HG03521 (cell line): ENCODE results near the gene DEFB114.
"Not testable (repeated sequence)": the region's sequence is repeated elsewhere in the genome, so short reads cannot be mapped to it uniquely, and the experiment has no call there.

ENCODE experiments used
- ATAC-seq: cut with Tn5 transposase; IDR thresholded peaks from one replicate; pipeline ENCODE4 v1.9.1; 2021; ENCODE audit warnings: mild to moderate bottlenecking, moderate library complexity; ENCODE audit not compliant: unreplicated experiment

DEFB114 gene, protein sequence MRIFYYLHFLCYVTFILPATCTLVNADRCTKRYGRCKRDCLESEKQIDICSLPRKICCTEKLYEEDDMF

DNA sequence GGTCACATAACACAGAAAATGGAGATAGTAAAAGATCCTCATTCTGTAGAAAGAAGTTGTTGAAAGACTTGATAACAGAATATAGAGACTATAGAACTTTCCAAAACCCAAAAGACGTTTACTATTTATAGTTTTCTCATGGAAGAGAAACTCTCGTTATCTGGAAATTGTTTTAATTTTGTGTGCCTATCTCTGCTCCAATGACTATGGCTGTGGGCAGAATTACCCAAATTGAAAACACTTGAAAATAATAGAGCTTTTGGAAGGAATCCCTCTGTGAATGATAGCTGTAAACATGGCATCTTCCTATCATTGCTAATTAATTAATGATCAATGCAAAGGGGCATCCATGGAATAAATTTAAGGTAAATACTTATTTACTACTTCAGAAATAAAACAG, at the start of gene DEFB114:
DEFB114 (minus strand) TSS at position 101 of the 400 bp plus-strand sequence; CDS start at position 42, 59 bp downstream.
- ATAC-seq: no peak

DNA sequence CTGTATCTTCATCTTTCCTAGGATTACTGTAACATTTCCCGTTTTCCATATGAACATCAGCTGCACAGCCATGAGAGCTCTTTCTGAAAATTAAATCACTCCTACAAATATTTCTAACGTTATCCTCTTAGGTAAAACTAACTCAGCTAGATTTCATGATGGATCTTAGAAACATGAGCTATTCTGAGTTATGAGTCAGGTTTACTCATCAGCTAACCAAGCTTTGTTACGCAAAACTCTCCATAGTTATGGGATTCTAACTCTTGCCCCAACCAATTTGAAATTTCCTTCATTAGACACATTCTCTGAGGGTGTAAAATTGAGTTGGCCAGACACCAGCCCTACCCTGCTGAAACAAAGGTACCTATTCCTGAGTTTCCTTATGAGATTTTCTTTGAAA, 43.9 kb upstream of the DEFB114 start:
- ATAC-seq: no peak

DNA sequence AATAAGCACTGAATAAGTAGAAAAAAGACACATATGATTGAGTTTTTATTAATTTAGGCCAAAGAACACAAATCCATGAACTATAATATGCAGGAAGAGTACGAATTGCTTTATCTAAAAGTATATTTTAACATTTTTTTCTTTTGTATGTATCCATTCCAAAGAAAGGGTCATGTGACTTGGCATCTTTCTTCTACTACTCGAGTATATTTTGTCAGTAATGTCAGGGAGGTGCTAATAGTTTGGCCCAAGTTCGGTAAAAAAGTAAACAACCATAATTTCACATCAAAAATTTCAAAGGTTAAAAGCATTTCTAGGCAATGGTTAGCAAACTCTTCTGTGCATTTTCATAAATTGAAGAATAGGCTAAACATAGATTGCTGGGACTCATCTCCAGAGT, 39.2 kb upstream of the DEFB114 start:
- no peak for ATAC-seq

DNA sequence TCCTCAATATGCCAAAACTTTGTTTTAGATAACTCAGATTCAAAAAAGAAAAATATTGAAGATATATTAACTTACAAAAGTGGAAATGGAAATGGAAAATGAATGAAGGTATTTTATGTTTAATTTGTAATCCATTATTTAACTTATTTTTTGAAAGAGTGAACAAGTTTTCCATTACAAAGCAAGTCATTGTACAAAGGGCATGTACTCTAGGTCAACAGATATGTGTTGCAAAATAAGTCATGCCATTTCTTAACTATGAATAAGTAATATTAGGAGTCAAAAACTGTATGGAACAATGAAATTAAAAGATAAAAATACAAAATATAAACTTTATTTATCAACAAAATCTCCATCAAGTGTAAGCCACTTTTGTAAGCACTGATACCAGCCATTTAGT, 31.3 kb upstream of the DEFB114 start:
- ATAC-seq: no peak

DNA sequence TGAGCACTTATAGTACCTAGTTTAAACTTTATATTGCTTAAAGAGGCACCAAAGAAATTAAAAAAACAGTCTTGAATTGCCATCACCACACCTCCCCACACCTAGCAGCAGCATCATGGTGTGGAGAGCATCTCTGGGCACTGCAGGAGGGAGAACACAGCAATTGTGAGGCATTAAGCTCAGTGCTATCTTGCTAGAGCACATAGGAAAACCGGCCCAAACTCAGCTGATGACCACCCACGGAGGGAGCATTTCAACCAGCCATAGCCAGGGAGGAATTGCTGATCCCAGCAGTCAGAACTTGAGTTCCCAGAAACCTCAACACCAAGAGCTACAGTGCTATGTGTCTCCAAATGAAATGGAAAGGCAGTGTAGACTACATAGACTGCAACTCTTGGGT, 24.9 kb upstream of the DEFB114 start:
- ATAC-seq: no peak

DNA sequence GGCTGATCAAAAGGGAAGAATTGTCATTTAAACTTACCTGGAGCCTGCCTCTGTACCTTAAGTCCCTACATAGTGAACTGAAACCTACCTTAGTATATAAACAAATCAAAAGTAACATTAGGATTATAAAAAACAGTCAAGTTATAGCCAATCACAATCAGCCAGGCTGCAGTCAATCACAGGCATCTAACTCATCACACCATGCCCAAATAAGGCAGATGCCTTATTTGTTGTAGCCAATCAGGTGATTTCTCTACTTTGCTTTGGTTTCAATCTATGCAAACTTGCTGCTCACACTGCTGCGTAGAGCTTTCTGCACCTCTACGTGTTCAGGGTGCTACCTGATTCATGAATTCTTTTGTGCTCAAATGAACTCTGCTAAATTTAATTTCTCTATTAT, 23.8 kb upstream of the DEFB114 start:
- no peak for ATAC-seq

DNA sequence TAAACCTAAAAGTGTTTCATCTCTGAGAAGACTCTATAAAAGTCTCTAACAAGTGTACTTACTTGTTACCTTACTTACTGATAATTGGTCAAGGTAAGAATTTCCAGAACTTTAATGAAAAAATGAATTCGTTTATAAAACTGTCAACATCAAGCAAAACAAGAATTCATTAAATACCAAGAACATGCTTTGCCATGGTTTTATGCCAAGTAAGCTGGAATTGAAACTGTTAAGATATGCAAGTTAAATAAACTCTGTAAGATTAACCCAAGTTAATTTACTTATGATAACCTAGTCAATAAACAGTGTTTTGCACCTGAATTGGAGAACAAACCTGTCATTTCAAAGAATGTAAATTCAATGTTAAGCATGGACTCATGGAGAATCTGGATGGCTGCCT, 22.6 kb upstream of the DEFB114 start:
- no peak for ATAC-seq

DNA sequence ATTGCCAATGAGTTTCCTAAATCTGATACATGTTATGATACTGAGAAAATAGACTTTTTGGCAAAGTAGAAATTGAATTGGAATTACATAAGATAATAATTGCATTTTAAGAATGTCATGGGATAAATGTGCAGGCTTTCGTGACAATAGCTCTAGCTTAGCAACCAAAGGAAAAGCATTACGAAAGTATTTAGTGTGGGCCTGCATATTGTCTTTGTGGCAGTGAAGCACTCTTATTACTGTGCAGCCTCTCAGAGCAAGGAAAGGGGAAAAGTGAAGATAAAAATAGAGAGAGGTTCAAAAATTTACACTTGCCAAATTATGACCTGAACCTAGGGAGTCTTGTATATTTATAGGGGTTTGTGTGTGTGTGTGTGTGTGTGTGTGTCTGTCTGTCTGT, 18.1 kb upstream of the DEFB114 start:
- no peak for ATAC-seq

DNA sequence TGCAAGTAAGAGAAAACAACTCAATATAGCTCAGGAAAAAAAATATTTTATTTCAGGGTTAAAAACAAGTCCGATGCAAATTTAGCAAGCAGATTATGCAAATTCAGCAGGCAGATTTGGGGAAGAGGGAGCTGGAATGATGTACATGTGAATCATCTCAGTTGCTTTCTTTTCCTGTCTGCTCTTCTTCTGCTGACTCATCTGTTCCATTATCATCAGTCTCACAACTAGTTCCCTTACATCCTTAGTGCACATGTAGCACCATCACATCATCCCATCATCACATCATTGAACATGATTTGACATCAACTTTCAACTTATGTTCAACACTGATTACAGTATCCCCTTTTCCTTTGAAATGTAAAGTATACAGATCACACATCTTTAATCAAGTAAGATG, 16.9 kb upstream of the DEFB114 start:
- ATAC-seq: no peak

DNA sequence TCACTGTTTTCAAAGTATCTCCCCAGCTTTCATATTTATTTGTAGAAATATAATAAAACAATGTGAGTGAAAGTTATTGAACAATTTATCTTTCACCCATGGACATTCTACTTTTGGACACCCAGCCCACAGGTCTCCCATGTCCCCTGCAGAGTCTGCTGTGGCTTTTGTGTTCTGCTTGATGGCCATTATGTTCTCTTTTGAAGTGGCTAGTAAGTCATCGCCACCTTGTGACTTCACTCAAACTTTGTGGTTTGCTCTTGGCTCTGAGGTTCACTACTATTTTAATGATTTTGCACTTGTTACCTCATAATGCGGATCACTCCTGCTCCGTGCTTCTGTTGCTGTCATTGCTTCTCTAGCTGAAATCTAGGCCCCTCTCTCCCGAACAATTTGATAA, 15.6 kb upstream of the DEFB114 start:
- ATAC-seq: no peak

DNA sequence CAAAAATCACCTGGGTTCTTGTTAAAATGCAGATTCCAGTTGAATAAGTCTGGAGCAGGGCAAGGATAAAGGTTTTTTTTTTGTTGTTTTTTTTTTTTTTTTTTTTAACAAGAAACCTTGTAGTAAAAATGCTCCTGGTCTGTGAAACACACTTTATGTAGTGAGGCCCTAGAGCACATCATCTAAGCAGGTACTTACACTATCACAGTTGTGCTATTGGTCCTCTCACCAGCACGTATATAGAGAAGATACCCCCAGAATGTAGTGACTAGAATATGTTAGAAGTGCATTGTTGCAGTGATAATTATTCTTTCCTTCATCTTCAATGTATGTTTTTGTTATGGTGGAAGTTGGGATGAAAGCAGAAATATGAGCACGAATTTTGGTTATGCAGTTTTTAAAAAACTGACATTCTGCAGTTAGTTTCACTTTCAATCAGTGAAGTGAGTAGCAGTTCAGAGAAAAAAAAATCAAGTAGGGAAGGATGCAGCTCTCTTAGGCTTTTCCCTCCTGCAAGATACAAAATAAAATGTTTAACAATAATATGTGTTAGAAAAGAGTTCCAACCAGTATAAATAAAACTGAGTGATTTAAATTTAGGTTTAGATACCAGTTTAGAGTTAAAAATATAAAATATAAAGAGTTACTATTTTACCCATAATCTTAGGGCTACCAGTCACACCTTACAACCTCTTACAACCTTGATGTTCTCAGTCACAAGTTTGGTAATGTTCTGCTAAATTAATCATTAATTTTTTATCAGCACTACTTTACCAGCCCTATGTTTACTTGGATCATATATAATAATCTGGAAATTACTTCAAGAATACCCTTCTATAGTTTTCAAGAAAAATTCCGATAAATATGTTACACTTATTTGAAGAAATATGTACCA, 14.6 kb upstream of the DEFB114 start:
- ATAC-seq: no peak

DNA sequence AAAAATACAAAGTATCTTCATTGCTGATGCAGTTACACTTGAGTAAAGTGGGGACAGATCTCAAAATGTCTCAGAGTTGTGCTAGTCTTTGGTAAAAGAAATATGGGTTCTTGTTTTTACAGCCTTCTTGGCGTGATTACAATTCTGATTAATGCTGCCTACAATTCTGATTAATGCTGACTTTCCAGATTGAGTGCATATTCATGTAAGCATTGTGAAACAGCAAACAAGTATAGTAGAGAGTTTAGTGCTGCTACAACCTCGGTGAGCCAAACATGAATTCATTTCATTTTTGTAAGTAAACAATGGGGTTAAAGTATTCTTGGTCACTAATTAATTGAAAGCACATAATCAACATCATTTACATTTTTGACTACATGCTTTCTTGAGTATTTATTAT, 5.6 kb upstream of the DEFB114 start, which contains the start of gene DEFB113:
DEFB113 (minus strand) TSS at position 21 of the 400 bp plus-strand sequence; CDS start at position 21, 0 bp downstream.
- no peak for ATAC-seq

DNA sequence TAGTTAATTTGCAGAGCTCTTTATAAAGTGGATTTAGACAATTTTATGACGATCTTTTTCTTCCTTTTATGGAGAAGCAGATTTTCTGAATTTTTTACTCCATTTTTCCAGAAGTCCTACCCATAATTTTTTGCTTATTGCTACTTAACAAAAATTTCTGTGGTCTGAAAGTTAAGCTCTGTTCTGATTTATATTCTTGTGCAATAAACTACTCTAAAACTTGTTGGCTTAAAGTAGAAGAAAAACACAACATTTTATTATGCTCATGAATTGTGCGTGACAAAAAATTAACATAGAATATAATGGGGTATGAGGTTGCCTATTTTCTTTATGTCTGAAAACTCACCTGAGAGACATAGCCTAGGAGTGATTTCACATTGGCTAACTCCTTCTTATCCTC, 2.9 kb upstream of the DEFB114 start:
- no peak for ATAC-seq

DNA sequence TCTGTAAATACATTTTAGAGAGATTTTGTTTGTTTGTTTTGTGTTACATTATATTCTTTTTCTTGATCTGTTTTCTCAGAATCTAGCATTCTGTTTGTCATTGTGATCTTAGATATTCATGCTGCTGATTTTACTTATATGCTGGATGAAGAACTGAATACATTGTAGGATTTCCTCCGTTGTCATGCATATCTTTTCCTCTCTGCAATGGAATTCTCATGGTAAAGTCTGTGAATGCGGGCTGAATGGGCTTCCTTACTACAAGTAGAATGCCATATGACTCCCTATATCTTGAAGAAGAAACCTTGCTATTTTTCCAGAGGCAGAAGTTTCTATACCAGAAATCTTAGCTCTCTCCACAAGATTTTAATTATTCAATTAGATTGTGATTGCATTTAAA, 2.4 kb upstream of the DEFB114 start:
- no peak for ATAC-seq

DNA sequence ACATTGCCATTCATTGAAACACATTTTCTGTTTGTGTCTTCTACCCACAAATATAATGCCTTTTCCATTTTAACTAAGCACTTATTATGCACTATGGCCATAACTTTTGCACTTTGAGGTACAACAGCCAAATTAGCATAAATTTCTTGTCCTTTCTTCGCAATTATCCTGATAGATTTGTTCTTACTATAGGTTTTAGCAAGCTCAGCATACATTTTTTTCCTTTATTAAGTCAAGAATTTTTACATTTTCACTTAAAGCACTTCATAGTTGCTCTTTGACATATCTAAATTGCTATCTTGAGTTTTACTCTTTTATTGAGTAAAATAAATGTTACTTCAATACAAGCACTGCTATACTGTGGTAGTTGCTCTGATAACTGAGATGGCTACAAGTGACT, 5.8 kb downstream of the DEFB114 start:
- no peak for ATAC-seq

DNA sequence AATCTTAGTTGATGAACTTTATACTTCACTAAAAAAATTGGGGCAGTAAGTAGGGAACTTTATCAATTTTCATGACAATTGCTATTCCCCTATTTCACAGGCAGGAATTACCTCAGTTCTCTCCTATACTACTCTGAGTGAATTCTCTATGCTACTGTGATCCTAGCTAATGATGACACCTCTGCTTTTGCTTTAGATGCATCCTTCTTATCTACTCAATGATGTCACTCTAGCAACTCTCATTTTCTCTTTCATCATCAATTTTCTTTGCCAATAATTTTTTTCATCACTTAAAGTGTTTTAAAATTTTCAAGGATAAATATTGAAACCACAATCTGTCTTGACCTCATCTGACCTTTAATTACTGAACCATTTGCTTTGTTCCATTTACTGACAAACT, 8.1 kb downstream of the DEFB114 start:
- no peak for ATAC-seq

DNA sequence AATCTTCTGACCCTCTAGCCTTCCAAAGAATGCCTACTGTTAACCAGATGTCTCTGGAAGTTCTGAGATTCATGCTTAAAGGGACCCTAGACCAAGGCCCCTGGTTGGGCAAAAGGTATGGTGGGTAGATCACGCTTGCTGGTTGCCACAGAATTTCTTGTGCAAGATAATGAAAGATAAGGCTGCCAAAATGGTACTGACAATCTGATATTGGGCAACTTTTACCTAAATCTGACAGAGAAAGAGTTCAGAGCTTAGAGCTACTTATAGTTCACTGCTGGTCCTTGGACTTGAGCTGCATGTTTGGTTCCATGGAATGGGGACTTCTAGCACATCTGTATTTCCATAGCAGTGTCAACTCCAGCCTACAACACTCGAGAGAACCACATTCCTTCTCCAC, 12.0 kb downstream of the DEFB114 start:
- no peak for ATAC-seq

DNA sequence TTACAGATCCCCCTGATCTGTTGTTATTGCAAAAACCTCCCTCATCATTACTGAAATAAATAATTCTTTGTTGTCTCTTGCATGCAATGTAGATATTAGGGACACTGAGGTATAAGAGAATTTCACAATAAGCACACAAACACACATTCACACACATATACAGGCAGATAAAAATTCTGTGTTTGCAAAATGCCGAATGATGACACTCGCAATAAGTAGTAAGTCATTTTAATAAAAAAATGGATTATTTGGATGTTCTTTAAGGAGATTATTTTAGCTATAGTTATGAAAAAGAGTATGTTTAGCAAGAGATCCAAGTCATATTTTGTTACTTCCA, 13.6 kb downstream of the DEFB114 start:
- ATAC-seq: no peak

DNA sequence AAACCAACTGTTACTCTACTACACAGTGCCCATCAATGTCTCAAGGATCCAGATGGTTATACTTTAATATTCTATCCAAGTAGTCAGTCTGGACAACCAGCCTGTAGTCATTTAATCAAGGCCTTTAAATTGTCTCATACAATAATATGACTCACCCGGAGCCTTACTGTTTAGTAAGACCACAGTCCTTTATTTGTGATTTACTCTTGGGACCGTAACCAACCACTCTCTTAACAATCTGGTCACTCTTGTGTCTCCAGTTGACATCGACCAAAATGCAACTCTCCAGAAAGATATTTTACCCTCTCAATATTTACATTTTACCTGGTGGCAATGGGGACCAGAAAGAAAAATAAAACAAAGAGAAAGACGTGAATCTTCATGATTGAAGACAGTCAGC, 14.9 kb downstream of the DEFB114 start:
- no peak for ATAC-seq

DNA sequence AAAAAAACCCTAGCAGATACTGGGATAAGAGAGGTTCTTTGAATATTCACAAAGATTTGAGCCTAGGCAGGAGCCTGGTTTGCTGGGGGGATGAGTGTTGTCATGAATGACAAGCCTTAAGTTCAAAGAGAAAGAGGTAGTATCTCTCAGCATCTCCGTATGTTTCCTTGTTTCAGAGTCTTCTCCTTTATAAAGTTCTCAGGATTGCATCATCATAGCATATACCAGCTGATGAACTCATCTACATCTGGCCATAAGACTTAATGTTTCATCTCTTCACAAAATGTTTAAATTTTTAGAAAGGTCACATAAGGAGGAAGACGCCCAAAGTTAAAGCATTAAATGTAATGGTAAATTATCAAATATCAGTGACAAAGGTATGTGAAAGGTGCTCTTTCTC, 17.1 kb downstream of the DEFB114 start:
- no peak for ATAC-seq

DNA sequence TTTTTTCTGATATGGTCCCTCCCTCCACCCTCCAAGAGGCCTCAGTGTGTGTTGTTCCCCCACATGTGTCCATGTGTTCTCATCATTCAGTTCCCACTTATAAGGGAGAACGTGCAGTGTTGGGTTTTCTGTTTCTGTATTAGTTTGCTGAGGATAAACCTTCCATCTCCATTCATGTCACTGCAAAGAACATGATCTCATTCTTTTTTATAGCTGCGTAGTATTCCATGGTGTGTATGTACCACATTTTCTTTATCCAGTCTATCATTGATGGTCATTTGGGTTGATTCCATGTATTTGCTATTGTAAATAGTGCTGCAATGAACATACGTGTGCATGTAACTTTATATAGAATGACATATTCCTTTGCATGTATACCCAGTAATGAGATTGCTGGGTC, 19.9 kb downstream of the DEFB114 start:
- not testable (repeated sequence) for ATAC-seq

DNA sequence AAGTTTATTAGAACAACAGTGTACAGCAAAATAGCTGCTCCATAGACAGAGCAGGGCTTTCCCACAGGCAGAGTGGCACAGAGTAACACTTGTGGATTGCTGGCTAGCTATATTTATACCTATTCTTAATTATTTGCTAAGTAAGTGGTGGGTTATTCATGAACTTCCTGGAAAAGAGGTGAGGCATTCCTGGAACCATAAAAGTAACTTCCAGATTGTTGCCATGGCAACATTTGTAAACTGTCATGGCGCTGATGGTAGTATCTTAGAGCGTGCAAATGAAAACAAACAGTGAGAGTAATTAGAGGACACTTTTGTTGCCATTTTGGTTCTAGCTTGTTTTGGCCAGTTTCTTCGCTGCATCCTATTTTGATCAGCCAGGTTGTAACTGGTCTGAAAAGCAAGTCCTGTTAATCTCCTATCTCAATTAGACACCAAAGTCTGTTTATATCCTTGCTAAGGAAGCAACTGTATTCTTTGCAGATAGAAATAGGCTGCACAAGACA, 23.9 kb downstream of the DEFB114 start:
- no peak for ATAC-seq

DNA sequence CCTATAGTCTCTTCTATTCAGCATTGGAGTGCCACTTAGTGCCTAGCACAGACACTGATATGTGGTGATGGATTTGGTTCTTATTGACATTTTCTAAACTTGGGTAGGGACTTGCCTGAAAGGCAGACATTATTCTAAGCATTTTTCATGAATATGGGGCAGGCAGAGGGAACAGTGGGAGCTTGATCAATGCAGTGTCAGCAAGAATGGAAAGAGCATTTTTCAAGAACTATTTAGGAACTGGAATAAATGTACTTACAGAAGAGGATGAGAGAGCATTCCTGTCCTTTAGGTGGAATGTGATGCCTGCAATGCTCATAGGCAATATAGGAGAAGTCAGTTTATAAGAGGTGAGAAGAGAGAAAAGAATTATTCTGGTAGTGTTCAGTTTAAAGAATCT, 26.2 kb downstream of the DEFB114 start:
- no peak for ATAC-seq
